ENCODE measurements around the gene STRN. TPM values are rescaled to one million over a fixed set of nuclear protein-coding genes. Genes with fewer than 3 reads are reported as not detected.
"Not testable (repeated sequence)": the region's sequence is repeated elsewhere in the genome, so short reads cannot be mapped to it uniquely, and the experiment has no call there.

The STRN gene
- total RNA-seq, 1 donor from 2014 or later: 8.0 TPM

DNA sequence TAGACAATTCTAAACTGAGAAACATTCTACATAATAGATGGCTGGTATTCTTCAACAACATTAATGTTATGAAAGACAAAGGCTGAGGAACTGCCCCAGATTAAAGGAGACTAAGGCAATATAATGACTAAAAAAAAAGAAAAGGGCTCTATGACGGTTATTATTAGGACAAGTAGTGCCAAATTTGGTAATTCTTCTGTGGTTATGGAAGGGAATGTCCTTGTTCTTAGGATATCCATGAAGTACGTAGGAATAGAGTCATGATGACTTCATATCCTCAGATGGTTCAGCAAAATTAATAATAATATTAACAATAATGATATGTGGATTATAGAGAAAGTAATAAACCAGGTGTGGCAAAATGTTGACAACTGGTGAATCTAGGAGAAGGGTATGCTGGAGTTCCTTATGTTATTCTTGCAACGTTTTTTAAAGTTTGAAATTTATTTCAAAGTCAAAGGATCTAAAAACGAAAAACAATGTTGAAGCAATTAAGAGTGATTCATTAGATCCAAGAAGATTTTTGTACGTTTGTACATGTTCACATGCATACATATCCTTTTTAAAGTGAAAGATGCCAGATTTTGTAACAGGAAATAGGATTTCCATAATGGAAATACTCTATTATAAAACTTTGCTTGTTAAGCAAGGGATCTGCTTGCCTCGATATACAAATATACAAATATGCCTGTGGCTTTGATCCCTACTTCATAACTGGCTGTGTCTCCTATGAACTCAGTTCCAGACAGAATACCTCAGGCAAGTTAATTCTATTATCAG lies 27.7 kb upstream of the STRN start:
- no peak for DNase-seq (ENCODE audit: low read depth)
- TF ChIP-seq, protein P1, sequence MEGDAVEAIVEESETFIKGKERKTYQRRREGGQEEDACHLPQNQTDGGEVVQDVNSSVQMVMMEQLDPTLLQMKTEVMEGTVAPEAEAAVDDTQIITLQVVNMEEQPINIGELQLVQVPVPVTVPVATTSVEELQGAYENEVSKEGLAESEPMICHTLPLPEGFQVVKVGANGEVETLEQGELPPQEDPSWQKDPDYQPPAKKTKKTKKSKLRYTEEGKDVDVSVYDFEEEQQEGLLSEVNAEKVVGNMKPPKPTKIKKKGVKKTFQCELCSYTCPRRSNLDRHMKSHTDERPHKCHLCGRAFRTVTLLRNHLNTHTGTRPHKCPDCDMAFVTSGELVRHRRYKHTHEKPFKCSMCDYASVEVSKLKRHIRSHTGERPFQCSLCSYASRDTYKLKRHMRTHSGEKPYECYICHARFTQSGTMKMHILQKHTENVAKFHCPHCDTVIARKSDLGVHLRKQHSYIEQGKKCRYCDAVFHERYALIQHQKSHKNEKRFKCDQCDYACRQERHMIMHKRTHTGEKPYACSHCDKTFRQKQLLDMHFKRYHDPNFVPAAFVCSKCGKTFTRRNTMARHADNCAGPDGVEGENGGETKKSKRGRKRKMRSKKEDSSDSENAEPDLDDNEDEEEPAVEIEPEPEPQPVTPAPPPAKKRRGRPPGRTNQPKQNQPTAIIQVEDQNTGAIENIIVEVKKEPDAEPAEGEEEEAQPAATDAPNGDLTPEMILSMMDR (conservative IDR thresholded peaks at IDR 0.05; ENCODE audit: low read depth, low read length): no peak
- no peak overlapping the region for H3K4me3 ChIP-seq (ENCODE audit: low read depth, low read length)

DNA sequence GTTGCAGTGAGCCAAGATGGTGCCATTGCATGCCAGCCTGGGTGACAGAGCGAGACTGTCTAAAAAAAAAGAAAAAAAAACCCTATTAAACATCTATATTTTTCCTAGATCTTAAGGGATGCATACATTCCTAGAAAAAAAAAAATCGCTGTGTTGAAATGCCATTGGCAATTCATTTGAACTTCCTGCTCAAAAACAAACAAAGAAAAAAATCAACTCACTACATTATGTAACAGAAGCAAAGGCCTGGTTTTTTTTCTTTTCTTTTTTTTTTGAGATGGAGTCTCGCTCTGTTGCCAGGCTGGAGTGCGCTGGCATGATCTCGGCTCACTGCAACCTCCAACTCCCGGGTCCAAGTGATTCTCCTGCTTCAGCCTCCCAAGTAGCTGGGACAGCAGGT lies 21.7 kb upstream of the STRN start:
- TF ChIP-seq, protein P1 (conservative IDR thresholded peaks at IDR 0.05; ENCODE audit: low read depth, low read length): no peak
- no peak for DNase-seq (ENCODE audit: low read depth)
- no peak overlapping the region for H3K4me3 ChIP-seq (ENCODE audit: low read depth, low read length)

DNA sequence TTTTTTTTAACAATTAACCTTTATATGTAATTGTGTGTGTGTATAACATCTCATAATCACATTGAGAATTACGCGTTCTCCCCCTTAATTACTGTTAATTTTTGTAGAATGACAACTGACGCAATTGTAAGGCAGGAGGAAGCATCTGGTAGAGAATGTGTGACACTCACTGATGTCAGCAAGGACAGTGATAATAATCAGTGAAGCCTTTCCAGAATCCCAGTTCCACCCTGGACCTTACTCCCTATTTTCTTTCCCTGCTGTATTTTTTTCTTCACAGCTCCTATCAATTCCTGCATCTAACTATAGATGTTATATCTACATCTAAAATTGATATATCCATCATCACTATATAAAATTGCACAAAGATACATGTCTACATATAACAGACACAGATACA lies 16.1 kb upstream of the STRN start:
- no peak overlapping the region for H3K4me3 ChIP-seq (ENCODE audit: low read depth, low read length)
- TF ChIP-seq, protein P1 (conservative IDR thresholded peaks at IDR 0.05; ENCODE audit: low read depth, low read length): no peak
- no peak for DNase-seq (ENCODE audit: low read depth)

DNA sequence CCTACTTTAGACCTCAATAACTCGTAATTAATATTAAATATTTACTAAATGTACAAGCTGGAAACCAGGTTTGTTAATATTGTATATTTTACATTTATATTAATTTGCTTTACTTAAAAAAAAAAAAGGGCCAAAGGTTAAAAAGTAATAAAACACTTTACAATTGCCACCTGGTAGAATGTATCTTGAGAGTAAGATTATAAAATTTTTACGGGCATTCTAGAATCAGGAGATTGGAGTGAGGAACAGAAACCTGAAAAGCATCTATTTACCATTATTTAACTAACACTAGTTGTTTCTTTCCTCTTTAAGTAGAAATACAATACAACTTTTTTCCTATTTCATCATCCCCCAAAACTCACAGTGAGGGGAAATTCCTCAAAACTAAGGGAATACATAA lies 15.6 kb upstream of the STRN start:
- H3K4me3 ChIP-seq (ENCODE audit: low read depth, low read length): no peak overlapping the region
- TF ChIP-seq, protein P1 (conservative IDR thresholded peaks at IDR 0.05; ENCODE audit: low read depth, low read length): no peak
- no peak for DNase-seq (ENCODE audit: low read depth)

DNA sequence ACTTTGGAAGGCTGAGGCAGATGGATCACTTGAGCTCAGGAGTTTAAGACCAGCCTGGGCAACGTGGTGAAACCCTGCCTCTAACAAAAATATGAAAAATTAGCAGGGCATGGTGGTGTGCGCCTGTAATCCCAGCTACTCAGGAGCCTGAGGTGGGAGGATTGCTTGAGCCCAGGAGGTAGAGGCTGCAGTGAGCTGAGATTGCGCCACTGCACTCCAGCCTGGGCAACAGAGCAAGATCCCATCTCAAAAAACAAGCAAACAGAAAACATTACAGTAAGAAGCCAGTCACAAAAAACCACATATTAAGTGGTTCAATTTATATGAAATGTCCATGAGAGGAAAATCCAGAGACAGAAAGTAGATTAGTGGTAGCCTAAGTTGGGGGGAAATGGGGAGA lies 12.7 kb upstream of the STRN start:
- H3K4me3 ChIP-seq (ENCODE audit: low read depth, low read length); DNase-seq (ENCODE audit: low read depth): not testable (repeated sequence)

DNA sequence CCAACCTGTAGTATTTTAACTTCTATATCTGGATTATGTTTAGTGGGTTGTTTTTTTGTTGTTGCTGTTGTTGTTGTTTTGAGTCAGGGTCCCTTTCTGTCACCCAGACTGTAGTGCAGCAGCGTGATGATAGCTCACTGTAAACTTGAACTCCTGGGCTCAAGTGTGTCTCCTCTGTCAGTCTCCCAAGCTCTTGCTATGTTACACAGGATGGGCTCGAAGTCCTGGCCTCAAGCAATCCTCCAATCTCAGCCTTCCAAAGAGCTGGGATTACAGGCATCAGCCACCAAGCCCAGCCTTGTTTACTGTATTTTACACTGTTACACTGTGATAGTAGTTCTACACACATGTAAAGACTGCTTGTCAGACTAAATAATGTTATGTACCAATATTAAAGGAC lies 9.7 kb upstream of the STRN start:
- DNase-seq (ENCODE audit: low read depth): no peak
- TF ChIP-seq, protein P1 (conservative IDR thresholded peaks at IDR 0.05; ENCODE audit: low read depth, low read length): no peak
- H3K4me3 ChIP-seq (ENCODE audit: low read depth, low read length): no peak overlapping the region

DNA sequence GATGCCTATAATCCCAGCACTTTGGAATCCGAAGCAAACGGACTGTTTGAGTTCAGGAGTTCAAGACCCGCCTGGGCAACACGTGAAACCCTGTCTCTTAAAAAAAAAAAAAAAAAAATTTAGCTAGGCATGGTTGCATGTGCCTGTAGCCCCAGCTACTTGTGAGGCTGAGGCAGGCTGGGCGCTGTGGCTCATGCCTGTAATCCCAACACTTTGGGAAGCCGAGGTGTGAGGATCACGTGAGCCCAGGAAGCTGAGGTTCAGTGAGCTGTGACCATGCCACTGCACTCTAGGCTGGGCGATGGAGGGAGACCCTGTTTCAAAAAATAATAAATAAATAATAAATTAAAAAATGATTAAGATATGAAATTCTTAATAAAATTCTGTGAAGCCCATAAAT lies 9.0 kb upstream of the STRN start:
- TF ChIP-seq, protein P1 (conservative IDR thresholded peaks at IDR 0.05; ENCODE audit: low read depth, low read length): no peak
- no peak for DNase-seq (ENCODE audit: low read depth)

More for the DNA sequence above, 9.0 kb upstream of the STRN start:
- no peak overlapping the region for H3K4me3 ChIP-seq (ENCODE audit: low read depth, low read length)

All from epithelial cell of proximal tubule (primary cell).